ENCODE data around the gene IGF2BP3.

The IGF2BP3 gene

GRCh38 chr7:23373151-23374004, 96.9 kb downstream of the IGF2BP3 start:
- no peak for TF ChIP-seq CTCF (IDR thresholded peaks at IDR 0.05; ENCODE audit: unreplicated experiment in 3 of 3)
- H3K36me3 Mint-ChIP-seq (ENCODE audit: low read depth): peaks cover 23% of the 10 kb centered on the region
- H3K4me3 Mint-ChIP-seq: no peak overlapping the region
- no peaks in the 10 kb centered on the region for H3K27me3 Mint-ChIP-seq (ENCODE audit: low read depth)
- no peaks in the 10 kb centered on the region for H3K9me3 Mint-ChIP-seq
- peaks cover 23% of the 10 kb centered on the region for H3K4me1 Mint-ChIP-seq
- peak overlapping the region; percentile 7 to 30 (median 16) for H3K27ac Mint-ChIP-seq

GRCh38 chr7:23372611-23373010, 97.7 kb downstream of the IGF2BP3 start:
- Mint-ChIP-seq H3K4me1 (peaks cover 23% of the 10 kb centered on the region), H3K27ac (peak overlapping the region in 2 of 3 experiments; percentile 36 to 44), H3K9me3 (no peaks in the 10 kb centered on the region), H3K27me3 (ENCODE audit: low read depth) (no peaks in the 10 kb centered on the region), H3K36me3 (ENCODE audit: low read depth) (peaks cover 23% of the 10 kb centered on the region), H3K4me3 (no peak overlapping the region)
- TF ChIP-seq CTCF (IDR thresholded peaks at IDR 0.05; ENCODE audit: unreplicated experiment in 3 of 3): no peak

- TF ChIP-seq CTCF (IDR thresholded peaks at IDR 0.05; ENCODE audit: unreplicated experiment in 3 of 3): no peak
- Mint-ChIP-seq H3K27me3 (ENCODE audit: low read depth) (no peaks in the 10 kb centered on the region), H3K27ac (no peak overlapping the region), H3K4me3 (no peak overlapping the region), H3K9me3 (no peaks in the 10 kb centered on the region), H3K4me1 (peaks cover 23% of the 10 kb centered on the region), H3K36me3 (ENCODE audit: low read depth) (peaks cover 23% of the 10 kb centered on the region)
Measured at GRCh38 chr7:23371654-23372053, 98.6 kb downstream of the IGF2BP3 start.

- H3K4me1 Mint-ChIP-seq: peaks cover 18% of the 10 kb centered on the region
- no peaks in the 10 kb centered on the region for H3K27me3 Mint-ChIP-seq (ENCODE audit: low read depth)
- no peak overlapping the region for H3K27ac Mint-ChIP-seq
- TF ChIP-seq CTCF (IDR thresholded peaks at IDR 0.05; ENCODE audit: unreplicated experiment in 3 of 3): no peak
- no peak overlapping the region for H3K4me3 Mint-ChIP-seq
- H3K9me3 Mint-ChIP-seq: no peaks in the 10 kb centered on the region
- H3K36me3 Mint-ChIP-seq (ENCODE audit: low read depth): peaks cover 28% of the 10 kb centered on the region
Measured at GRCh38 chr7:23369695-23370404, 100.4 kb downstream of the IGF2BP3 start.

- TF ChIP-seq CTCF (IDR thresholded peaks at IDR 0.05; ENCODE audit: unreplicated experiment in 3 of 3): no peak
- Mint-ChIP-seq H3K36me3 (ENCODE audit: low read depth) (peaks cover 28% of the 10 kb centered on the region), H3K4me3 (no peak overlapping the region), H3K27ac (no peak overlapping the region), H3K27me3 (ENCODE audit: low read depth) (no peaks in the 10 kb centered on the region), H3K4me1 (peaks cover 18% of the 10 kb centered on the region), H3K9me3 (no peaks in the 10 kb centered on the region)
Measured at GRCh38 chr7:23369100-23369499, 101.2 kb downstream of the IGF2BP3 start.

Measured in nephron (organoid).